HG03558 (cell line): ENCODE results near the gene TCP11.

Experiments used
- ATAC-seq: cut with Tn5 transposase; IDR thresholded peaks from one replicate; pipeline ENCODE4 v1.9.1; 2021; ENCODE audit warnings: moderate number of reproducible peaks; ENCODE audit not compliant: unreplicated experiment; ENCODE audit errors: extremely low read depth

Gene TCP11

GRCh38 chr6:35083507-35083906 is 57.6 kb downstream of the TCP11 start:
- ATAC-seq, result no peak

GRCh38 chr6:35082733-35083403 is 58.3 kb downstream of the TCP11 start:
- no peak for ATAC-seq

GRCh38 chr6:35082046-35082732 is 59.0 kb downstream of the TCP11 start:
- ATAC-seq, result no peak

- ATAC-seq, result no peak
These were observed 59.7 kb downstream of the TCP11 start for GRCh38 chr6:35081426-35081851.

- ATAC-seq, result no peak
These were observed 60.2 kb downstream of the TCP11 start for GRCh38 chr6:35080821-35081425.

- no peak for ATAC-seq
These were observed 61.0 kb downstream of the TCP11 start for GRCh38 chr6:35080016-35080680.

- no peak for ATAC-seq
These were observed 61.7 kb downstream of the TCP11 start for GRCh38 chr6:35079311-35080000.

- no peak for ATAC-seq
These were observed 62.2 kb downstream of the TCP11 start for GRCh38 chr6:35078896-35079295.

- no peak for ATAC-seq
These were observed 62.8 kb downstream of the TCP11 start for GRCh38 chr6:35078226-35078850.

- ATAC-seq, result no peak
These were observed 63.4 kb downstream of the TCP11 start for GRCh38 chr6:35077713-35078105.

- ATAC-seq, result no peak
These were observed 64.0 kb downstream of the TCP11 start for GRCh38 chr6:35076997-35077712.

GRCh38 chr6:35073766-35074471 is 67.2 kb downstream of the TCP11 start:
- ATAC-seq, result no peak

GRCh38 chr6:35073211-35073610 is 67.9 kb downstream of the TCP11 start:
- ATAC-seq, result no peak

- ATAC-seq, result no peak
These were observed 68.5 kb downstream of the TCP11 start for GRCh38 chr6:35072698-35073055.

GRCh38 chr6:35072051-35072697 is 69.0 kb downstream of the TCP11 start:
- no peak for ATAC-seq

- ATAC-seq, result no peak
These were observed 69.7 kb downstream of the TCP11 start for GRCh38 chr6:35071347-35071994.

GRCh38 chr6:35070111-35070510 is 71.0 kb downstream of the TCP11 start:
- ATAC-seq, result no peak

- ATAC-seq, result no peak
These were observed 71.9 kb downstream of the TCP11 start for GRCh38 chr6:35069262-35069661.
